GM12874 (cell line): ENCODE results near the gene ATP2A3.

Experiments
- CTCF ChIP-seq: IDR thresholded peaks from 2 replicates; pipeline ENCODE4 v1.5.1; 2011; ENCODE audit warnings: low read depth, mild to moderate bottlenecking, control low read depth, low read length, moderate library complexity; ENCODE audit not compliant: insufficient read depth

The ATP2A3 gene

DNA sequence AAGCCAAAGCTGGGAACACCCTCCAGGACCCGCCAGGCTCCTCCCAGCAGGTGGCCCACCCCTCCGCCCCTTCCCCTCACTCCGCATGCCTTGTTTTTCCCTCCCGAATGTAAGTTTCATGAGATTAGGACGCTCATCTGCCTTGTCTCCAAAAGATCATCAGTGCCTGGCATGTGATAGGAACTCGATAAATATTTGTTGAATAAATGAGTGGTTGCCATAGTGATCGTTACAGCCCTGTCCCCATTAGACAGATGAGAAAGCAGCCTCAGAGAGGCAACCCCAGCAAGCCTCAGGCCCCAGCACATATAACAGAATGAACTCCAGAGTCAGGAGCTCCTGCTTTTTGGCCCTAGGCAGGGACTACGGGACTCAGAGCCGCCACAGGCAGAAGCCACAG is 76.4 kb downstream of the ATP2A3 start:
- TF ChIP-seq CTCF = no peak

GRCh38 chr17:3887394-3887793 is 76.8 kb downstream of the ATP2A3 start:
- no peak for TF ChIP-seq CTCF

DNA sequence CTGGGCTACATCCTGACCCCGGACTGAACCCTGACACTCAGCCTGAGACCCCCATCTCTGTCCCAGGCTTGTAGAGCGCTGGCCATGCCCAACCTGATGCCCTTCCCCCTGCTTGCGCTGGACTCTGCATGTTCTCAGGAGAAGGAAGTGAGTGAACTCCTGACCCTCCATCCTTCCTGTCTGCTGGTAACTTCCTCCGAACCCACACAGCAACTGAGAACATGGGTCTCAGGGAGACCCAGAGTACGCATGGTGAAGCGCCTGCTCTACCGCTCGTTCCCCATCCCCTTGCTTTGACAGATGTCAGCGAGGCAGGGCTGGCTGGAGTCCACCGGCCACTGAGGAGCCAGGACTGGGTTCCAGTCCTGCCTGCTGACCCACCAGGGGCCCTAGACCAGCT is 77.5 kb downstream of the ATP2A3 start:
- no peak for TF ChIP-seq CTCF

DNA sequence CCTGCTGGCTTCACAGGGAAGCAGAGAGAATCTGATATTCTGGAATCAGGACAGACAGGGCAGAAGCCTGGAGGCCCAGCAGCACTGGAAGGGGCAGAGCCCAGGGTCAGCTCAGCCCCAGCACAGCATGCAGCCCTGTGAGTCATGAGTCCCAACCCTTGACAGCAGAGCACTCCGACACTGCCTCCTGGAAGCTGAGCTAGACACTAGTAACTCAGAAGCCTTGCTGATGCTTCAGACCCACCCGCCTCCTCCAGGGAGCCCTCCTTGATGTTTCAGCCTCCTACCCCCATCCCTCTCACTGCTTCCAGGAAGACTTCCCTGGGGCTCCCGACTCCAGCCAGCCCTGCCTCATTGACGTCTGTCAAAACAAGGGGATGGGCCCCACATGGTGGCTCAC is 78.3 kb downstream of the ATP2A3 start:
- TF ChIP-seq CTCF = no peak

GRCh38 chr17:3885271-3885670 is 79.0 kb downstream of the ATP2A3 start:
- no peak for TF ChIP-seq CTCF

- no peak for TF ChIP-seq CTCF
Measured at GRCh38 chr17:3884188-3884587, 80.0 kb downstream of the ATP2A3 start.

DNA sequence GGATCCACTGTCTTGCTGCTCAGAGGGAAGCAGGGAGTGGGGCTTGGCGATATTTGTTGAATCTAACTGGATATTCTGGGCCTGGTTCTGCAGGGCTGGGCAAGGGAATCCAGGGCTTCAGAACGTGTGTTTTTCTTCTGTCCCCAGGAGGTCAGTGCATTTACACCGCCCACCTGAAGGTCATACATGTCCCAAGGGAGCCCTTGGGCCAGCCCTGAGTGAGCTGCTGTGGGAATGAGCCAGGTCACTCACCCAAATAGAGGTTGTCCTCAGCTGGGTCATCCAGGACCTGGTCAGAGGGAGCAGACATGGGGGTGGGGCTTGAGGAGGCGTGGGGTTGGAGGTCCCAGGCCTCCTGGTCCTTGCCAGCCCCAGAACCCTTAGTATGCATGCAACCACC is 82.0 kb downstream of the ATP2A3 start:
- no peak for TF ChIP-seq CTCF

DNA sequence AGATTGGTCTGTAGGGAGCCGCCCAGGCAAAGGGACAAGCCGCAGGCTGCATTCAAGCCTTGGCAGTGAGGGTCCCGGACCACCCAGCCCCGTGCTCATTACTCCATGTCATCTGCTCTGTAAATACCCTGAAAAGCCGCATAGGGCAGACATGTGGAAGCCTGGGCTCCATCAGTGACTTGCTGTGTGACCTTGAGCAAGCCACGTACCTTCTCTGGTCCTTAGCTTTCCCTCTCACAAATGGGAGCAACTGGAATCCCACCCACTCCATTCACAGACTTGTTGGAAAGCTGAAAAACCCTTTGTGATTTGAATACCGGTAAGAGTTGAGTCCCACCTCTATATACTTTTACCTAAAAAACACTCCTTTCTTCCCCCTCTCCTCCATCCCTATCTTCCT is 83.3 kb downstream of the ATP2A3 start:
- no peak for TF ChIP-seq CTCF
